GM18519 (cell line): Measurements from ENCODE around the gene CADPS.

Source experiments
- ATAC-seq: cut with Tn5 transposase; IDR thresholded peaks from one replicate; pipeline ENCODE4 v1.9.1; 2021; ENCODE audit warnings: mild to moderate bottlenecking, moderate library complexity; ENCODE audit not compliant: unreplicated experiment, low FRiP score

The CADPS gene

DNA sequence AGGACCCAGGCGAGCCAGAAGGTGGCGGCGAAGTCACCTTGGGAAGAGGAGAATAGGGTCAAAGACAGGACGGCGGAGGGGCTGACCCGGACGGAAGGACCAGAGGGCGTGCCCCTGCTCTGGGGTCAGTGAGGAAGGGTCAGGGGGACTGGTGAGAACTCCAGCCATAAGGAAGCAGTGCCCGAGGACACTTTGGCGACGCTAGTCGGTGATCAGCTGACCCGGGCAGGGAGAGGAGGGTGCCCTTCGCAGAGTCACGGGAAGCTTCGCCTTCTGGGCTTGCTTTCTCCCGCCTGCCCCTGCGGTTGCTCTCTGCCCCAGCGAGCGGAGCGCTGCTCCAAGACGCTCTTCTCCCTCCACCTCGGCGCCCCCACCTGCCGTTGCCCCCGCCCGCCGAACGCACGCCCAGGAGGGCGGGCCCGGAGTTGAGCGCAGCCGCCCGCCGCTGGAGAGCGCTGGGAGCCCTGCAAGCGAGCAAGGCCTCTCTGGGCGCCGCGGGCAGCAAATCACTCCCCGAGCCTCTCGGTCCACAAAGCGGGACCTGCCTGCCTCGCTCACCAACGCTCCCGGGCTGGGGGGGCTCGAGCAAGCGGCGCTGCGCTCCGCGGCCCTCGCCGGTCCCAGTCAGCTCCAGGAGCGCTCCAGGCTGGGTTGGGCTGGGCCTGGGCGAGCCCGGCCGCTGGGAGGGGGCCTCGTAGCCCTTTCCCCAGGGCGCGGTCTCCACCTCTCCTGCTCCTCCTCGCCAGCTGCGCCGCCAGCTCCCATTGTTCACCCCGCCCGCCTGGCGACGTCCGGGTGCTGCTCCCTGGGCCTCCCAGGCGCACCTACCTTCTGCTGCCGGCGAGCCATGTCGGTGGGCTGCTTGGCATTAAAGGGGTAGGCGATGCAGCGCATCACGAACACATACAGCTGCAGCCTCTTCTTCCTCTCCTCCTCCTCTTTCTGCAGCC, 1.2 kb downstream of the CADPS start:
- no peak for ATAC-seq

DNA sequence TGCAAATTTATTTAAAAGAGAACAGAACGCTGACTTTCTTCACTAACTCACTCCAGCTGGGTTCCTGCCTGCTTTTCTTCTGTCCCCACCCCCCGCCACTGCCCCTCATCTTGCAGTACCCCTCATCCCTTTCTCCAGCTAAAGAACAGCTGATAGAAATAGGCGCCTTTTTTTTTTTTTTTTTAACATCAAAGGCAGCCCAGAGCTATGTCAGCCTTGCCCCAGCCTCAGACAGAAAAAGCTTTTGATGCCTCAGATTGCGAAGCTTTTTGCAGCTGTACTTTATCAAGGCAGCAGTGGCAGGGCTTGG, 1.8 kb downstream of the CADPS start:
- no peak for ATAC-seq

DNA sequence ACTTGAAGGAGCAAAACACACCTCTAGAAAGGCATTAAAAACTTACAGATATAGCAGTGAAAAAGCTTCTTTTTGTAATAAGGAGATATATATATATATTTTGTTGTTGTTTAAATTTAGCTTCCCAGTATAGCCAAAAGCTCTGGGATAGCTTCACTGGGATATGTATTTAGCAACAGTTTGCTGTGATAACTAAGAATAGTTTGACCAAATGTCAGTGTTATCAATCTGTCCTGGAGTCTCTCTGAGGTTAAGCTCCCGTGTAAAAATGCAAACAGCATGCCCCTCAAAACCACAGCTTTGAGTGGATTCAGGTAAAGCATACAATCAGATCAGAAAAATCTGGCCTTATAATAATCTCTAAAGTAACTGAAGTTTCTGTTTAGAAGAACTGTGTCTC, 2.9 kb downstream of the CADPS start:
- no peak for ATAC-seq

DNA sequence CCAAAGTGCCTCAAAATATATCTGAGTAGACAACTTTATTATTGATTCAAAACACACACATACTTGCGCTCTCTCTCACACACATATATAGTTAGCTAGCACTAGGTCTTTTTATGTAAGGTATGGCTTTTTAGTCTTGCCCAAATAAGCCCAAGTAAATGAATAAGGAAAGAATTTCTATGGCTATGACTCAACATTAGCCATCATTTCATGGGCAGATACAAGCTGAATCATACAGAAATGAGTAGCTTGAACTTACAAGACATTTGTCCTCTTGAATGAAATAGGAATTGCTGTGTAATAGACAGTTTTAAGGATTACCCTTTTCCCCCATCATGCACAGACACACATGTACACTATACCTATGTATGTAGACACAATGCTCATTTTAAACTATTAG, 4.9 kb downstream of the CADPS start:
- ATAC-seq: no peak

DNA sequence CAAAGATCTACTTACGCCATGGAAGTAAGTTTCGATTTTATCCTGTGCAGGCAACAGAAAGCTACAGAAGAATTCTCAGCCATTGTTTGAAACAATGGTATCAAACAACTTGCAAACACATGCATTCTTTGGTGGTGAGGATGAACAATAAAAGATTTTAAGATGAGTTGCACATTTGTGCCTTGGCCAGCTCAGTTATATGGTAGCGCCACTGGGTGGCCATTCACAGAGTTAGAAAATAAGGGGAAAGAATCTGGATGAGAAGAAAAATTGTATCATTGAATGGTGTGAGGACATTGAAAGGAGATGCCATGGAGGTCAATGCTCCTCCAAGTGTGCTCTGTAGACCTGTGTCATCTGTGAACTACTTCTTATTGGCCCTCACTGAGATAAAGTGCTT, 11.6 kb downstream of the CADPS start:
- ATAC-seq: no peak

DNA sequence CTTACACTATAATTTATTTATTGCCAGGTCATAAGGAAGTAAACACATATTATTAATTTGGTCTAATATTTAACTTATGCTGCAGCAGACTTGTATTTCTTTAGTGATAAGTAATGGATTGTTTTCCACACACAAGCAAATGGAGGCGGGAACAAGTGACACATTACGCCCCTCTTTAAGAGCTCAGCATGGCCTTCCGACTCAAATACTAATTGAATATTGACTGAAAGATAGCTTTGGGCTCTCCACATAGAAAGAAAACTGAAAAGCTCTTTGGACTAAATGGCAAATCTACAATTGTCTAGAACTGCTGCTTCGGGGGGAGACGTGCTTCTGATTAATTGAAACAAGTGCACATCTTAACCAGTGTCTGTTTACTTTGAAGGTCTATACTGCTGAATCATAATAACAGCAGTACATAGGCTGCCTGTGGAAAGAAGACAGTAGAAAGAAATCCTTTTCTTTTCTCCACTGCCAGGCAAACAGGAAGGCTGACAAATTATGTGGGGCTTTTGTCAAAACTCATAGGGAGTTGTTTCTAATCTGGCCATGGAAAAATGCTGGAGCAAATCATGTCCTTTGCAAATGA, 15.9 kb downstream of the CADPS start:
- no peak for ATAC-seq

DNA sequence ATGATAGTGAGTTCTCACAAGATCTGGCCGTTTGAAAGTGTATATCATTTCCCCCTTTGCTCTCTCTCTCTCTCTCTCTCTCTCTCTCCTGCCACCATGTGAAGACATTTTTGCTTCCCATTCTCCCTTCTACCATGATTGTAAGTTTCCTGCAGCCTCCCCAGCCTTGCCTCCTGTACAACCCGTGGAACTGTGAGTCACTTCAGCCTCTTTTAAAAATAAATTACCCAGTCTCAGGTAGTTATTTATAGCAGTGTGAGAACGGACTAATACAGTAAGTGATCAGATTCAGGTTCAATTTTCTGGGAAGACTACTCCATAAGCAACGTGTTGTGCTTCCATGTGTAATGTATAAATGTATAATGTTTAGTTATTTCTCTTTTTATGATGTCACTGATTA, 29.2 kb downstream of the CADPS start:
- ATAC-seq: no peak

DNA sequence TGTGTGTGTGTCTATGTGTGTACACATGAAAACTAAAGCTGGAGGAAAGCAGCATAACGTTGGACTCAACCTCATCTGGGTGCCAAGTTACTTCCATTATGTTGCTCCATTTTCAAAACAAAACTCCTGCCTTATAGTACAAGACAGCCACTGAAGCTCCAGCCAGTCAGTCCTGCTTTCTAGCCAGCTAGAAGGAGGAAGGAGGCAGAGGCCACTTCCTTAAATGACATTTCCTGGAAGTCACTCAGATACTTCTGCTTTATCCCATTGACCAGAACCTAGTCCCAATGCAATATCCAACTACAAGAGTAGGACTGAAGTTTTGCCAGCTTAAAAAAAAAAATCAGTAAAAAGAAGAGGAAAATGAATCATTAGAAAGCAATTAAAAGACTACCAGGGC, 31.7 kb downstream of the CADPS start:
- no peak for ATAC-seq

DNA sequence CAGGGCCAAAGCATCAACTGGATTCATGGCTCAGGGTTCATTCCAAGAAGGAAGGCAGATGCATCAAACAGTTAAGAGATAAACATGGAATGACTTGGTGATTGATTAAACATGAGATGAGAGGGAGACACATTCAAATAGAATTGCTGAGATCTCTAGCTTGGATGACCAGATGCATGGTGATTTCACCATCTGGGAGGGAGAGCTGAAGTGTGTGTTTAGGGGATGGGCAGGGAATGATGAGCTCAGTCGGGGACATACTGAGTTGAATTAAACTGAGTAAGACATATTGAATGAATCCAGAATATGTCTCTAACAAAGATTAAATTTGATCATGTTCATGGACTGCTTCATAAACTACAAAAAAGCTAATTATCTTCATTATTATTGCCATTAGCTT, 35.5 kb downstream of the CADPS start:
- ATAC-seq: no peak

DNA sequence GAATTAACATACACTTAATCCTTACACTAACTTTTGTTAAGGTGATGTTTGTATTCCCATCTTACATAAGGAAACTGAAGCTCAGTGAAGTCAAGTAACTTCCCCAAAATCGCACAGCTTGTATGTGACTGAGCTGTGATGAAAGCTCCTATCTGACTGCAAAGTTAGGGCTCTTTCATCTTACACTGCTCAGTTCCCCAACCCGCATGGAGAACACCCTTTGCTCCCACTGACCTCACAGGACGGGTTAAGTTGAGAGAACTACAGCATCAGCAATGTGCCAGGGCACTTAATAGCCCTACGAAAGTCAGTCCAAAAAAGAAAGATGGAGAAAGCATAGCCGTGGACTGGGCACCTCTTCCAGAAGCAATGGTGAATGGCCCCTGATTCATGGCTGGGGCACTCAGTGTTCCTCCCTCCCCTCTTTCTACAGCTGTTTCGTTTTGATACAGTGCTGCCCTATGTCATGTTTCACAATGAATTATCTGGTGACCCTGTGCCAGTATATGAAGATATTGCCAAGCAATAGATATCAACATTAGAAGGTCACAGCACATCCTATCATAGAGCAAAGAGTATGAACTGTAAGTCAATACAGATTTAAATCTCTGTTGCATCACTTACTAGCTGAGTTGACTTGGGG, 38.0 kb downstream of the CADPS start:
- ATAC-seq: no peak

DNA sequence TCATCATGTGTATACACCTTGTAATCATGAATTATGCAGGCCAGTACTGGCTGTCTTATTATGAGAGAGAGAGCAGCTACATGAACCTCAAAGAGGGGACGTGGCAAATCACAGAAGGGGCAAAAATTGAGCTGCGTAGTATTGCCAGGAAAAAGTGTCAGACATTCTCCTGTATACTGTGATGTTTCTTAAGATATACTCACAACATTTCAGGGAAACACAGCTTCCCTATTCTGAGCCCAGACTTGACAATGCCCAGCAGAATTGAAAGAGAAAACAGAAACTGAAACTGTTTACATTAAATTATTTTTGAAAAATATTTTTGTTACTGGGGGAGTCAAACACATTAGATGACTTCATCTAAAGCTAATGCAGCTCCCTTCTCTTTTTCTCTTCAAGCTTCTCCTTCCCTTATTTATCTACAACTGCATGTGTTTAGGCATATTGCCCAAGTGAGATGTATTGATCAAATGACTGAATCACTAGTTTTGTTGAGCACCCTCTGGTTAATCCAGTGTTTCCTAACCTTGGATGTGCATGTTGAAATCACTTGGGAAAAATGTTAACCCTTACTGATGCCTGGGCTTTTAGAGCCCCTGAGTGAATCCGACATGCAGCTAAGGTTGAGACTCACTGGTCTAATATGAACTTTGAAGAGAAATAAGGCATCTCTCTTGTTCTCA, 39.5 kb downstream of the CADPS start:
- peak; percentile 58 for ATAC-seq

DNA sequence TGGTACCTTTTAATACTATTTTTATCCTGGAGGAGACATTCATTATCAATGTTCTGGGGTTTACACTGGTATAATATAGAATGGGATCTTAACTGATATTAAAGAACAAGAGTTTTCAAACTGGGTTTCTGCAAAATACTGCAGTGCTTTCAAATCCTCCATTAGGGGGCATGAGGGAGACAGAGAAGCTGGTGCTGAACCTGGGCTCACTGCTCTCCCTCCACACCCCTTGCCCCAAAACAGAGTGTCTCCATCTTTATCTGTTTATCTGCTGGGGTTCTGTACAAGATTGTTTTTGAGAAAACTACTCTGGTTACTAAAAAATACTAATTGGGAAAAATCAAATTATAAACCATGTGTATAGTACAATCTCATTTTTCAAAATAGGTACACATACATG, 41.7 kb downstream of the CADPS start:
- ATAC-seq: no peak

DNA sequence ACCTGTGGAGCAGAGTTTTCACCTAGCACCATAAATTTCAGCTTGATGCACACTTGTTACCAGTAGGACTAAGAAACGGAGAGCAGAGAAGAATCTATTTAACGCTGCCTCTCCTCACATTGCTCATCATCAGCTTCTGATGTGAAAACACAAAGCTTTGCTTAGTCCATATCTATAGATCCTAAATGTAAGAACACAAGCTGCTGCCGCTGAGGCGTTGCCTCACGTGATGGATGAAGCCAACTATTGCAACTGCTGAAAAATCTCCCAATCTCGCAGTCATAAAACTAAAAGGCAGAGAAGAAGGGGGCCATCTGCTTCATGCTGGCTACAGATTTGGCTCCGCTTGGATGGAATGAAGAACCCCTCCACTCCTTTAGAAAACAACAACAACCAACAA, 42.7 kb downstream of the CADPS start:
- ATAC-seq: no peak

DNA sequence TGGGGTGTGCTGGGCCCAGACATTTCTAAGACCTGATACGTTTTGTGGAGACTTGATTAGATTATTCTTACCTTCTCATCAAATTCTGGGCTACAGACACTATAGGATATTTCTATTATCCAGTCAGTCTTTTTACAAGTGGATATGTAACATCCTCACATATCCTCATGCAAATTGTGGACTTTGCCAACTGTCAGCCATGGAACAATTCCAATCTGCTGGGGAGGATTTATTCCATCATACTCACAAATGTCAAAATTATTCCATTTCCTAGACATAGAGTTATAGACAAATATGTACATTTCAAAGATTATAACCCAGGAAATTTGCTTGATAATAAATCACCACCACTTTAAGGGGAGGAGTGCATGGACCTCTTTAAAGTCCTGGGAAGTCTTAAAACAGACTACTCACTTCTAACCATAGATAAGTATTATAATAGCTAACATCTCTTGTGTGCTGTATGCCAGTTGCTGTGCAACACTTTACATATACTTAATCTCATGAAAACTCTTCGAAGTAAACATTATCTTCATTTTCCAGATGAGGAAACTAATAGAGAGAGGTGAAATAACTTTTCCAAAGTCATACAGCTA, 44.4 kb downstream of the CADPS start:
- ATAC-seq: no peak

DNA sequence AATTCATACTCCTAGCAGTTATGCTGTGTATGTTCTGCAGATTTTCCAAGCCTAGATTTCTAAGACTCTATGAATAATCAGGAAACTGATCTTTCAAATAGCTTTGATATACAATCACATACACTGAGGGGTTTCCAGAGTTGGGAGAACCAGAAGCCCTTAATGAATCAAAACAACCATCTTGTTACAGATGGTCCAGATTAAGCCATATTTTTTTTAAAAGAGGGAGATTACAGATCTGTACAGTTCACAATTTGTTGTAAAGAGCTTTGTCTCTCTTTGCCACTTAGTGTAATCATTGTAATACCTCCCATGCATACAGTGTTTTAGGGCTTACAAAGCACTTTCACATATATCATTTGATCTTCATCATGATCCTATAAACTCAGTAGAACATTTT, 47.7 kb downstream of the CADPS start:
- ATAC-seq: no peak

DNA sequence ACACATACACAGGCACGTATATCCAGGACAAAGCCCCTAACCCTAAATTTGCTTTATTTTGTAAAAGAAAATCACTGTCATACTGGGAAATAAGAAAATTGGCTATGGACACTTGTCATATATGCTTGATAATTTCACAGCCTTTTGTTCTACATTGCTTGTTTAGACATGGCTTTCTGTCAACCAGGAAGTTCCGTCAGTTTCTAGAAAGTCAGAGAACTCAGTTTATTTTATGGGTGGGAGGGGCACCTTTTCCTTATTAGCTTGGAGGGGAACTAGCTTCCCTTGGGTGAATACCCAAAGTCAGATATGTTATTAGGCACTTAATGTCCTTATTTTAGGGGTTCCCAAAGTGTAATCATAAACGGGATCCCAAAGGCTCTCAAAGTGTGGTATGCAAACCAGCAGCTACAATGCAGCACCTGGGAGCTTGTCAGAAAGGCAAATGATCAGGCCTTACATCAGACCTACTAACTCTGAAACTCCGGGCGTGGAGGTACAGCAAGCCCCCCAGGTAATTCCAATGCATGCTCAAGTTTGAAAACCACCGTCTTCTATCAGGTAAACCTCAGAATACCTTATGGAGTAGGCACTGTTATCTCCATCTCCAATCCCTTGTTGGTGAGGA, 50.1 kb downstream of the CADPS start:
- no peak for ATAC-seq

DNA sequence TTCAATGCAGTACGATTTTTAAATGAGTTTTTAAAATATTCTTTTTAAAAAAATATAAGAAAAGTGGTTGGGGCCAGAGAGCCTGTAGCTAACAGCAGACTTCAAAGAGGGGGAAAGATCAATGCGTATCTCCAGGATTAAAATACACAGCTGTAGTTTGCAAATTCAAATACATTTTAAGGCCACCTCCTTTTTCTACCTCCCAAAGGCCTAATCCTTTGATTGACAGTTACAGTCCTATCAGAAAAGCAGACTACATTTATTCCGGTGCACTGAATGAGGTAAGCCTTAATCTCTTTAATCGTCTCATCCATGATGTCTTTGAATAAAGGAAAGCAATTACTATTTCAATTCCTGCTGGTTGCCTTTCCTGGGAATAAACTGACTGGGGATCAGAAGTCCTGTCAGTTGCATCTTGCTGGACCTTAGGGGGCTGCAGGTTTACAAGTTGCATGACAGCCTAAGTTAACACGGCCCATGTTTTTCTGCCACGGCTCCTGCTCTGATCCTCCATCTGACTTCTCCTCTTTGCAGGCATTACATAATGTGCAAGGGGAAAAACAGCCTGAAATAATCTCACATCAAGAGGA, 51.7 kb downstream of the CADPS start:
- ATAC-seq: no peak

DNA sequence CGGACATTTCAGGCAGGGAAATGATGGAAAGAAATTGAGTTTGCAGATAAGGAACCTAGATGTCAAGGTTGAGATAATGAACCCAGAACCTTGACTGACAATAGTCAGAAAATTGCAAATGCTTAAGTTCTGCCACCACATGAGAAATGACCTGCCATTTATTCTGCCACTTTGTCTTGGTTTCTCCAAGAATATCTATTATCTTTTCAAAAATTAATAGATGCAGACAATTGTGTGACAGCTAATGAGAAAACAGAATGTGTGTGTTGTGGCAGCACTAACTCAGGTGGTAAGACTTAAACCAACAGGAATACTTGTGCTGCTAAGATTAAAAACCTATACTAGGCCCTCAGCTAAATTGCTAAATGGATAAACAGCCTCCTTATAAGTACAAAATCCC, 52.3 kb downstream of the CADPS start:
- no peak for ATAC-seq

DNA sequence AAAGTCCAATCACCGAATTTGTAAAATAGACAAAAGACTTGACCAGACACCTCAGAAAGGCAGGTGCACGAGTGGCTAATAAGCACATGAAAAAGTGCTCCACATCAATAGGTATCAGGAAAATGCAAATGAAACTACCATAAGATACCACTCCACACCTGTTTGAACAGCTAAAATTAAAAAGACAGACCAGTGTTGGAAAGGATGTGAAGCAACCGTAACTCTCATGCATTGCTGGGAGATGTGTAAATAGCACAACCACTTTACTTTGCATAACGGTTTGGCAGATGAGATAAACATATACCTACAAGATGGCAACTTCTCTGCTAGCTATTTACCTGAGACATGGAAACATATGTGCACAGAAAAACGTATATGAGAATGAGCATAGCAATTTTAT, 56.9 kb downstream of the CADPS start:
- ATAC-seq: peak; percentile 85

DNA sequence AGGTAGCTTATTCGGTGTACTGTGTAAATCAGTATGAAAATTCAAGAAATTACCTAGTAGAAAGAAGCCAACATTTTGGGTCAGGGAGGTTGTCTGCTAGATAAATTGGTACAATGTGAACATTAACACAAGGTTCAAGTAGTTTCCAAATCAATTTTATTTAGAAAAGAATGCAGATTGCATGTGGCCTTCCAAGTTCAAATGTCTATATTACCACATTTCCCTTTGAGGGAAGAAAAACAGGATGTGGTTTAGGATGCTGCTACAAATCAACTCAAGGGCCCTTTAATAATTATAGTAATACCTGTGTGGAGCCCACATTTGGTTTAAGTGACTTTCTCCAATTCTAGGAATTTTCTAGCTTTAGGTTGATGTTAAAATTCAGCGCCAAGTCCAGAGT, 57.5 kb downstream of the CADPS start:
- no peak for ATAC-seq
